NOMO-1 treated with dmso at 0.1 percent for 144 hours (cell line): ENCODE results near the gene ELAC2.

Source experiments
- DNase-seq: peaks from one replicate; lab custom pipeline; 2025; ENCODE audit not compliant: unreplicated experiment; lab: John Stamatoyannopoulos, UW

ELAC2 gene

GRCh38 chr17:13024526-13025257, 6.9 kb upstream of the ELAC2 start:
- DNase-seq = peak; percentile 12

- DNase-seq = no peak
Measured at GRCh38 chr17:13024016-13024415, 6.2 kb upstream of the ELAC2 start.

GRCh38 chr17:13016881-13017654, 759 bp downstream of the ELAC2 start:
- DNase-seq = peak; percentile 29

- DNase-seq = no peak
Measured at GRCh38 chr17:13014801-13015200, 3.0 kb downstream of the ELAC2 start.

GRCh38 chr17:13010959-13011358, 6.9 kb downstream of the ELAC2 start:
- no peak for DNase-seq

- no peak for DNase-seq
Measured at GRCh38 chr17:13008461-13008860, 9.4 kb downstream of the ELAC2 start.

GRCh38 chr17:13005530-13005929, 12.3 kb downstream of the ELAC2 start:
- DNase-seq = no peak

GRCh38 chr17:13004336-13004735, 13.5 kb downstream of the ELAC2 start:
- DNase-seq = no peak

- no peak for DNase-seq
Measured at GRCh38 chr17:13003927-13004326, 13.9 kb downstream of the ELAC2 start.

- no peak for DNase-seq
Measured at GRCh38 chr17:13003454-13003851, 14.4 kb downstream of the ELAC2 start.

- DNase-seq = no peak
Measured at GRCh38 chr17:13002761-13003453, 14.9 kb downstream of the ELAC2 start.

- no peak for DNase-seq
Measured at GRCh38 chr17:13001991-13002615, 15.7 kb downstream of the ELAC2 start.

GRCh38 chr17:13000561-13000960, 17.3 kb downstream of the ELAC2 start:
- DNase-seq = no peak

GRCh38 chr17:12998874-12999273, 19.0 kb downstream of the ELAC2 start:
- DNase-seq = no peak

GRCh38 chr17:12998461-12998860, 19.4 kb downstream of the ELAC2 start:
- DNase-seq = no peak

- no peak for DNase-seq
Measured at GRCh38 chr17:12996941-12997340, 20.9 kb downstream of the ELAC2 start.

- no peak for DNase-seq
Measured at GRCh38 chr17:12996357-12996756, 21.5 kb downstream of the ELAC2 start.

GRCh38 chr17:12995896-12996295, 21.9 kb downstream of the ELAC2 start:
- no peak for DNase-seq

- no peak for DNase-seq
Measured at GRCh38 chr17:12995106-12995895, 22.5 kb downstream of the ELAC2 start.

- no peak for DNase-seq
Measured at GRCh38 chr17:12994341-12995074, 23.3 kb downstream of the ELAC2 start.
